Stimulated activated effector memory CD8-positive, alpha-beta T cell treated with anti-CD3 and anti-CD28 coated beads, Interleukin-12 subunit alpha, Interleukin-12 subunit beta, amount 100 ng/mL, for 72 hours (primary cell): ENCODE measurements around the gene PARD3B.

Experiments
- ATAC-seq: fragments of 150-1000 bp; cut with Tn5 transposase; 2 replicates; pipeline ENCODE4 v1.10.0; 2021
- DNase-seq, 2 donors: peaks; one replicate each; pipeline ENCODE4 v3.0.0; 2021 to 2022; ENCODE audit warnings: low spot score in 2 of 2
- H3K27ac Mint-ChIP-seq: one replicate; pipeline ENCODE4 v1.8.0; 2022; ENCODE audit warnings: mild to moderate bottlenecking, mixed read lengths
- H3K36me3 Mint-ChIP-seq: one replicate; pipeline ENCODE4 v1.8.0; 2022; ENCODE audit warnings: mild to moderate bottlenecking, mixed read lengths
- H3K4me1 Mint-ChIP-seq: one replicate; pipeline ENCODE4 v1.8.0; 2022; ENCODE audit warnings: mixed read lengths
- H3K4me3 Mint-ChIP-seq: one replicate; pipeline ENCODE4 v1.8.0; 2022; ENCODE audit warnings: mild to moderate bottlenecking, mixed read lengths
- H3K9me3 Mint-ChIP-seq: one replicate; pipeline ENCODE4 v1.8.0; 2022; ENCODE audit warnings: mixed read lengths

PARD3B gene

DNA sequence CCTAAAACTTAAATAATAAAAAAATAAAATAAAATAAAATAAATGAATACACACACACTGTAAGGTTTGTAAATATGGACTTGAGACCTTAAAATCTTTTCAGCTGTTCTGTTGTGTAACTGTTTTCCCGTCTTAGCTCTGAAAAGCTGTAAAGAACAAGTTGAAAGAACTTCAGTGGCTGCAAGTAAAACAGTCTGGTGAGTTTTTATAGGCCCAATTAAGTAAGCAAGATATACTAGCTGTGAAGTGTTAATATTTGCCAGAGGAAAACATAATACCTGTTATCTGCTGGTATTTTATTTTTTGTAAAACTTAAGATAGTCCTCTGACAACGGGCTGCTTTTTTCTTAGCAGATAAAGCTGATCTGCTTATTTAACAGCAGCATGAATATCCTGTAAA is 960.1 kb downstream of the PARD3B start:
- H3K4me3 Mint-ChIP-seq, result no peak overlapping the region
- no peak overlapping the region for H3K27ac Mint-ChIP-seq
- no peaks in the 10 kb centered on the region for H3K36me3 Mint-ChIP-seq
- no peaks in the 10 kb centered on the region for H3K4me1 Mint-ChIP-seq
- H3K9me3 Mint-ChIP-seq, result peaks cover 3% of the 10 kb centered on the region
- DNase-seq (no peak), ATAC-seq (no peak)

DNA sequence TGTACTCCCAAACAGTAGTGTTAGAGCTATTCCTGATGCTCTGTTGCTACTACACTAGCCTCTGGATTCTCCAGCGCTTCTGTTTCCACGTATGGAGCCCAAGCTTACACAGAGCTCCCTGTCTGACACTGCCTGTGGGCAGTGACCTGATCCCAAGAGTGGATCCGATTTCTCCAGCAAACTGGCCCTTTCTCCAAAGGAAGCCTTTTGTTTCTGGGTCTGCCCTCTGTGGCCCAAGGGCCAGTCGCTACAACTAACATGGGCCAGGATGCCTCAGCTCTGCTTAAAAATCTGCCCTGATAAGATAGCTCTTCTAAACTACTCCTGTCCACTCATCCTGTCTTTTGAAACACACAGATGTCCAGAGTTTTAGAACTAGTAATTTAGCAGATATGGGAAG is 964.4 kb downstream of the PARD3B start:
- DNase-seq, result no peak
- no peak for ATAC-seq

DNA sequence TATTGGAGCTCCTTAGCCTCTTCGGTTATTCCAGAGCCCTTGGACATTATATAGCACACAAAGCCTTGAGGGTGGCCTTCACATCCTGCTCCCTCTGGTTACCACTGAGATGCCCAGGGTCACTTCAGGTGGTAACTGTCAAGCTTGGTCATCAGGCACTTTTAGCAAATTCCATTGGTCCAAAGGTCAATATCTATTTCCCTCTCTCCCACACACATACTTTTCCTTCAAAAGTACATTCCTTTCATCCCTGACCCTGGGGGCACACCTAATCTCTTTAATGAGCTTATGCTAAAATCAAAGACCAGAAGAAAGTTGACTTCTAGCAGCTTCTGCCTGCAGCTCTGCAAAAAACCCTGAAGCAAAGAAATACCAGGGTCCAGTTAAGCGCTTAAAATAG is 965.1 kb downstream of the PARD3B start:
- ATAC-seq (no peak), DNase-seq (no peak)
- no peaks in the 10 kb centered on the region for H3K4me1 Mint-ChIP-seq

More for the DNA sequence above, 964.4 kb downstream of the PARD3B start:
- no peak overlapping the region for H3K4me3 Mint-ChIP-seq
- no peaks in the 10 kb centered on the region for H3K36me3 Mint-ChIP-seq
- H3K27ac Mint-ChIP-seq, result no peak overlapping the region
- H3K9me3 Mint-ChIP-seq, result no peaks in the 10 kb centered on the region
- H3K4me1 Mint-ChIP-seq, result no peaks in the 10 kb centered on the region

DNA sequence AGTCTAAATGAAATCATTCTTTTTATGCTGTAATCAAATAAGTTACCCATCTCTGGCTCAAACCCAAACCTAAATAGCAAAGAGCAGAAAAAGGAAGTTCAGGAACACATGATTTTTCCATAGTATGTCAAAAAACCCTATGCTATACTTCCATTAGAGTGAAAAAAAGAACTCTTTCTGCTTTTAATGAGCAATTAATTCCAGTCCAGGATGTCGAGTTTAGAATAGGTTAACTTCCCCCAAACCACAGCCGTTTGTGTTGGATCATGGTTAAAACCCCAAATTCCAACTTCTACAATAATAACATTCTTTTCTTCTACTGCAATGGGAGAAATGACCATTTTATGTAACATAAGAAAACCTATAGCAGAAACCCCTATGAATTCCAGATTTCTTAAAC is 965.9 kb downstream of the PARD3B start:
- no peaks in the 10 kb centered on the region for H3K9me3 Mint-ChIP-seq
- no peaks in the 10 kb centered on the region for H3K36me3 Mint-ChIP-seq

More for the DNA sequence above, 965.1 kb downstream of the PARD3B start:
- no peaks in the 10 kb centered on the region for H3K36me3 Mint-ChIP-seq
- no peak overlapping the region for H3K27ac Mint-ChIP-seq
- no peak overlapping the region for H3K4me3 Mint-ChIP-seq
- H3K9me3 Mint-ChIP-seq, result no peaks in the 10 kb centered on the region

DNA sequence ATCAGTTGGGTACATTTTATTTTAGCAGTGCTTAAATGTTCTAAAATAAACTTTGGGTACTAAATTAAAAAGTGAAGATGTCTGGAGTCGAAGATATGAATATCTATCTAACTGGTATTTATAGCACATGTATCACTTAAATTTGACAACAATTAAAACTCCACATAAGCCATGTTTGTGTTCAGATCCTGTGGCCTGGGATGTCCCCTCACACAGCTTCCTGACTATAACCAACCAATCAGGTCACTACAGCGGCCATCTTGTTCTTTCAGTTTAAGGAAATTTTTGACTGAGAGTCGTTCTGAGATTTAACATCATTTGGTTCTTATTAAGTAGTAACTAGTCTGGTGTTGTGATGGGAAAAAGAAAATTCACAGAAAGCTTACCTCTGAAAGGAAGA is 966.4 kb downstream of the PARD3B start:
- no peaks in the 10 kb centered on the region for H3K4me1 Mint-ChIP-seq
- no peaks in the 10 kb centered on the region for H3K9me3 Mint-ChIP-seq
- no peak overlapping the region for H3K4me3 Mint-ChIP-seq
- no peak overlapping the region for H3K27ac Mint-ChIP-seq
- ATAC-seq (no peak), DNase-seq (no peak)
- no peaks in the 10 kb centered on the region for H3K36me3 Mint-ChIP-seq

More for the DNA sequence above, 965.9 kb downstream of the PARD3B start:
- Mint-ChIP-seq H3K4me3 (no peak overlapping the region), H3K4me1 (no peaks in the 10 kb centered on the region), H3K27ac (no peak overlapping the region)
- DNase-seq (no peak), ATAC-seq (no peak)

DNA sequence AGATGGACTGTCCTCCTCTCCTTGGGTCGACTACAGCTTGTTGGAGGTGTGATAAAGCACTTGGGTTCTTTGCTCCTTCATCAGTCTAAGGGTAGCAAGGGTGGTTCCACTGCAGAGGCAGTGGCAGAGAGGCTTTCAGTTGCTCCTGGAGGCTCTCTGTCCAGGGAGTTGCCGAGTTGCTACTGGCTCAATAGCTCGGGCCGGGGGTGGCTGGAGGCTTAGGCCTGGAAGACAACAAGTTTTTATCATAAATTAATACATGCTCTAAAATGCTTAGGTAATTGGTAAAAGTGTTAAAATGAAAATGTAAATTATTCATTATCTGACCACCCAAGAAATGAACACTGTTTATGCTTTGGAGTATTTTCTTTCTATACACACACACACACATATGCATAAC is 975.0 kb downstream of the PARD3B start:
- H3K4me3 Mint-ChIP-seq, result no peak overlapping the region
- H3K4me1 Mint-ChIP-seq, result no peaks in the 10 kb centered on the region
- no peaks in the 10 kb centered on the region for H3K36me3 Mint-ChIP-seq
- no peak for ATAC-seq
- no peak overlapping the region for H3K27ac Mint-ChIP-seq
- no peak for DNase-seq
- peaks cover 5% of the 10 kb centered on the region for H3K9me3 Mint-ChIP-seq

DNA sequence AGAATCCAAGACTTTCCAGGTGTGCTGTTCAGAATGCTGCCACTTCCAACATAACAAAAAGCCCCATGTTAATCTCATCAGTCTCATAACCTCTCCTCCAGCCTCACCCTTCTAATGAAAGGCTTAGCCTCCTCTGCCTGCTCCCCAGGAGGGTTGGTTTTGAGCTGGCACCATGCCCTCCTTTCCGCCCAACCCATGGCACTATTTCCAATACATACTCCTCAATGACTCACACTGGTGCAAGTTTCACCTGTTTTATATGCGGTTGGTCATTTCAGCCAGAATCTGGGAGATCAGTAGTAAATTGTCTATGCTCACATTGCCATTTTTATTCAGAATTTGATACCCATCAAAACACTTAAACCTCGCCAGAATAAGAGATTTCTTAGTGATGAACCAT is 979.4 kb downstream of the PARD3B start:
- H3K27ac Mint-ChIP-seq, result no peak overlapping the region
- H3K4me3 Mint-ChIP-seq, result no peak overlapping the region
- ATAC-seq, result no peak
- no peaks in the 10 kb centered on the region for H3K4me1 Mint-ChIP-seq
- H3K9me3 Mint-ChIP-seq, result no peaks in the 10 kb centered on the region
- no peaks in the 10 kb centered on the region for H3K36me3 Mint-ChIP-seq
- DNase-seq, result no peak

DNA sequence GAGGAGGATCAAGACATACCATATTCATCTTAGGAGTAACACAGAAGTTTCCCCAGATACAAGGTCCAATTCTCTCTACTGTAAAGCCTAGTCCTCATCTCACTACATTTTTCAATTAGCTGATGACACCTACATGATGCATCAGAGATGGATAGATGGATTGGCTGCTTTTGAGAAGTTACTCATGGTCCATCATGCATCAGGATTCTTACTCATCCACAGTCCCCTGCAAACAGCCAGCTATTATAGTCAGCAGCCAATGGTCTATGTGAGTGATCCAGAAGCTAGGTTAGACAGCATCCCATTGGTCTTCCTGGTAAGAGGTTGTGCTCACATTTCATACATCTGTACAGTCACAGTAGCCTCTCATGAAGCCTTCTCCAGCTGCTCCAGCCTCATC is 982.5 kb downstream of the PARD3B start:
- DNase-seq, result no peak
- no peaks in the 10 kb centered on the region for H3K36me3 Mint-ChIP-seq
- no peak overlapping the region for H3K4me3 Mint-ChIP-seq
- H3K4me1 Mint-ChIP-seq, result no peaks in the 10 kb centered on the region
- peak; percentile 53 for ATAC-seq
- no peaks in the 10 kb centered on the region for H3K9me3 Mint-ChIP-seq
- H3K27ac Mint-ChIP-seq, result no peak overlapping the region

DNA sequence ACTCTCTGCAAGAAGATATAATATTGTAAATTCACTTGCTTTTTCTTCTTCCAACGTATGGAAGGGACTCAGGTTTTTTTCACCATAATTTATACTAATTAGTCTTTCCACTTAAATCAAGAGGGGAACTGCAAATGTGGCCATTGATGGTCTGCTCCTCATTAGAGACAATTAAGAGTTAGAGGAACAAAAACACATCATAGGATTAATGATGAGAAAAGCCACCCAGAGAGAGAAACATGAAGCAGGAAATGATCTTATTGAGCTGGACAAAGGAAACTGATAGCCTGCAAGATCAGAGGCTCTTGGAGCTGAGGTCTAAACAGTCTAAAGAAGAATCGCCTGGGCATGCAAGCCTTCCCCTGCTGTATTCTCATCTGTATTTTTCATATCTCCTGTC is 985.8 kb downstream of the PARD3B start:
- no peak overlapping the region for H3K27ac Mint-ChIP-seq
- no peak for ATAC-seq

DNA sequence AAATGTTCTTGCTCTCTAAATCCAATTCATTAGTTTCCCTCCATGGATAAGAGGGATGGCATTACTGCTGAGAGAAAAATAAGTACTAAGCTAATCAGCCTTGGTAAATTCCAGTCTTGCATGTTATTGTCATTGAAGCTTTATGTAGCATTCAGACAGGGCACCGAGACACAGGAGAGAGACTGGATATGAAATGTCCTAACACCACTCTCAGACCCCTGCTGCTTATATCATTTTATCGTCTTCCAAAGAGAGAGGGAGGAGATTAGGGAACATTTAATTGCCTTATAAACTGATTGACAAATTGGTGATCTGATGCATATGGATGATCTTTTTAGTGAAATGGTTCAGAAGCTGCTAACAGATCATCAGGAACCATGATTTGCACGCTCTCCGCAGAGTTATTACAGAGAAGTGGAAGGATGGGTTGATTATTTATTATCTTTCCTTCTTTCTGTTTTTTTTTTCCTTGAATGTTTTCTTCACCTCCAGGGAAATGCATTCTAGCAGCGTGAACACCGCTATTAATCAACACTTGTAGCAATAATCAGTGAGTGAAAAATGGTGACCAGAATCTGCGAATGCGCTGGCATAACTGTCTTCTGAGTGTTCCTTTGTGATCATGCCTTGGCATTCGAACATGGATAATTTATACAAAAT is 986.3 kb downstream of the PARD3B start:
- H3K36me3 Mint-ChIP-seq, result no peaks in the 10 kb centered on the region
- no peaks in the 10 kb centered on the region for H3K9me3 Mint-ChIP-seq
- H3K27ac Mint-ChIP-seq, result no peak overlapping the region
- ATAC-seq, result no peak
- DNase-seq, result no peak
- H3K4me1 Mint-ChIP-seq, result no peaks in the 10 kb centered on the region
- no peak overlapping the region for H3K4me3 Mint-ChIP-seq

More for the DNA sequence above, 985.8 kb downstream of the PARD3B start:
- Mint-ChIP-seq H3K4me3 (no peak overlapping the region), H3K36me3 (no peaks in the 10 kb centered on the region), H3K4me1 (no peaks in the 10 kb centered on the region), H3K9me3 (no peaks in the 10 kb centered on the region)
- no peak for DNase-seq

DNA sequence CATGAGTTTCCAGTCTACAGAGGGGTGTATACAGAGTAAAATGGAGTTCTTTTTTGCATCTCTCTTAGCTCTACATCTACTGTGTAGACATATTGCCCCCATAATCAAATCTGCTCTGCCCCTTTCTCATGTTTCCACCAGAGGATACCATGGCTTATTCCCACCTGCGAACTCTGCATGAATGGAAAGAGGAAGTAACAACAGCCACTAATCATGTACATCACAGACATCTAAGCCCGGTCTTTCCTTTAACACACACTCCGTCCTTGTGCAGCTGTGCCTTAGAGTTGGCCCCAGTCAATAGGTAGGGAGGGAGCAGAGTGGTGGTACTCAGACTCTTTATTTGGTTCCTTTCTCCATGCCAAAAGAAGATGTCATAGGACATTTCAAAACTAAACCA is 989.7 kb downstream of the PARD3B start:
- H3K4me3 Mint-ChIP-seq, result no peak overlapping the region
- ATAC-seq, result no peak
- no peak overlapping the region for H3K27ac Mint-ChIP-seq
- no peaks in the 10 kb centered on the region for H3K4me1 Mint-ChIP-seq
- H3K9me3 Mint-ChIP-seq, result no peaks in the 10 kb centered on the region
- DNase-seq, result no peak
- no peaks in the 10 kb centered on the region for H3K36me3 Mint-ChIP-seq

DNA sequence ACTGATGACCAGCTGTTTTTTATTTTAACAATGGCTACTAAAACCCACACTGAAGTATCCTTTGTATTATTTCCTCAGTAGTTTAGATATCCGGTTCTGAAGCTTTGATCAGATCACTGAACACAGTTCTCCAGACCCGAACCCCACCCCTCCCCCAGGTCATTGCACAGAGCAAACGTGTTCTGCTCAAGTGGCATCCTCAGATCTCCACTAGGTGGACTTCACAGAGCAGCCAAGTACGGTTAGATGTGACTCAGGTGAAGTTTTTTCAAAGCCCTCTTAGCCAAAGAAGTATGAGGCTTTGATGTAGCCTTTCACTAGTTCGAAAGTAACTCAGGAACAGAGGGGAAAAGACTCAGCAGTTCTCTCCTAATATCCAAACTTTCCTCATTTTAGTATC is 994.3 kb downstream of the PARD3B start:
- Mint-ChIP-seq H3K9me3 (no peaks in the 10 kb centered on the region), H3K27ac (no peak overlapping the region), H3K36me3 (no peaks in the 10 kb centered on the region), H3K4me3 (no peak overlapping the region), H3K4me1 (no peaks in the 10 kb centered on the region)
- ATAC-seq (no peak), DNase-seq (no peak)

DNA sequence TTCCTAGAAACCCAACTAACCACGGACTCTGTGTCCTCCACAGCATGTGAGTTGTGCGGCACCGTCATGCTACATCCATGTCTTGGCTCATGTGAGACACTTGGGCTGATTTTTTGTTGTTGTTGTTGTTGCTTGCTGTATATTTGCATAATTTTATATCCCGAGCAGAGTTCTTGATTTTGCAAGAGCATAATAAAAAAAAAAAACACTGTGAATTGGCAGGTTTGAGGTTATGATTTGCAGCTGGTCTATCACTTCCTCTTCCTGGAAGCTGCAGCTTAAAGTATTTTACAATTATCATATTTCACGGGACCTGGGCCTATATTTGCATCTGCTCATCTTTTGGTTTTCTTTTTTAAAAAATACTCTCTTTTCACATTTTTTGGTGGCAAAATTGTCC is 994.8 kb downstream of the PARD3B start:
- no peak overlapping the region for H3K27ac Mint-ChIP-seq
- no peaks in the 10 kb centered on the region for H3K9me3 Mint-ChIP-seq
- no peak for ATAC-seq
- H3K4me1 Mint-ChIP-seq, result no peaks in the 10 kb centered on the region
- no peak for DNase-seq
- H3K4me3 Mint-ChIP-seq, result no peak overlapping the region
- no peaks in the 10 kb centered on the region for H3K36me3 Mint-ChIP-seq

DNA sequence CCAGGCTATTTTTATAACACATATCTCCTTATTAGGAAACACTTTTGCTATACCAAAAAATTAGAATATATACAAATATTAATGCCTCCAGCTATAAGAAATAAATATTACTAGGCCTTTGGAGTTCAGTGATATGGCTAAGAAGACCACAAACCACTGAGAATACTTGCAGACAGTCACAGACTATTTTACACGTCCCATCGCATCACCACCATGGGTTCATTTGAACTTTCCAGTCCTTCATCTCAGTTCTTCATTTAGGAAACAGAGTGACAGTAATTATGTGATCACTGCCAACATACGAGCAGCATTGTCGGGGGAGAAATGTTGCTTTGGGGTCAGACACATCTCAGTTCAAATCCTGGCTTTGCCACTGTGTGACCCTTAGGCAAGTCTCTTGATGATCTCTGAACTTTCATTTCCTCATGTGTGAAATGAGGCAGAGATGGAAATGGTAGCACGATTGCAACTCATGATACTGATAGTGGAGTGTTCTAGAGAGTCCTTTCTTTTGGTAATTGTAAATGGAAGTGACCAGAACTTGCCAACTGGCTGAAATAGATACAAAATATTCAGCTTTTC is 998.1 kb downstream of the PARD3B start:
- Mint-ChIP-seq H3K27ac (no peak overlapping the region), H3K9me3 (no peaks in the 10 kb centered on the region), H3K4me1 (no peaks in the 10 kb centered on the region), H3K4me3 (no peak overlapping the region), H3K36me3 (no peaks in the 10 kb centered on the region)
- DNase-seq, result no peak
- ATAC-seq, result no peak

DNA sequence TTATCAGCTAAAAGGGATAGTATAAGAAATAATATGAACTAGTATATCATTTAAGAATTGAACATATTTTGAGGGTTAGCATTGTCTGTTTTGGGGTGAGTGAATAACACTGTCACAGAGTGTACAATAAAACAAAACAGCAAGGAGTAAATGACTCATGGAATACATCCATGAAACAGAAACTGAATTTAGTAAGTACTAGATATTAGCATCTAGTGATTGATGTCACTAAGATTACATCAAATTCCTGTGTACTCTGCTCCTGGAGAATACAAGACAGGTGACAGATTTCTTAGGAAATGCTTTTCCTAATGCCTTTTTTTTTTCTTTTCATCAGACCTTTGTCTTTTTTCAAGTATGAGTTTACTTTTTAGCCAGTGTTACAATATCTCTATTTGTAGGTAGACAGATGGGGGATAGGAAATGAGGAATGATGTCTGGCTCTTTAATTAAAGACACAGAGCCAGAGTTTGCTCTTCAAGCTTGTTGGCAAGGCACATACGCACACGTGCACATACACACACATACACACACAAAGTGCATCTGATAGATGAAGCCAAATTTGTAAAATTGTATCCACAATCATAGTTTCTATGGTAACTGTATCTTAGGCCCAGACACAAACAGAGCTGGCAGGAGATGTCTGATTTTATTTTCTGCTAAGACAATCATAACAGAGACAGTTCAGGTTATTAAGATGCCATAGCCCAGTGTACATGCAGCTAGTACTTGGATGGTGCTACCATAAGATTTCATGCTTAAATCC is 998.8 kb downstream of the PARD3B start:
- no peak for ATAC-seq
- no peak for DNase-seq

More for the DNA sequence above, 998.8 kb downstream of the PARD3B start:
- Mint-ChIP-seq H3K27ac (no peak overlapping the region), H3K9me3 (no peaks in the 10 kb centered on the region), H3K4me3 (no peak overlapping the region), H3K4me1 (no peaks in the 10 kb centered on the region), H3K36me3 (no peaks in the 10 kb centered on the region)
